Muscle of leg (tissue), 11 donors: ENCODE measurements around the gene KCNE5. TPM values are rescaled to one million over a fixed set of nuclear protein-coding genes. Genes with fewer than 3 reads are reported as not detected.
"Not testable (repeated sequence)": the region's sequence is repeated elsewhere in the genome, so short reads cannot be mapped to it uniquely, and the experiment has no call there.

Experiments used
- DNase-seq: peaks from one replicate; pipeline ENCODE4 v3.0.0; 2013
- H3K27ac ChIP-seq: one replicate; pipeline ENCODE4 v1.5.1; 2013; ENCODE audit warnings: mild to moderate bottlenecking, low read length, control low read depth
- H3K27me3 ChIP-seq: one replicate; pipeline ENCODE4 v1.6.1; 2013; ENCODE audit warnings: low read length; ENCODE audit not compliant: control insufficient read depth, insufficient read depth
- H3K36me3 ChIP-seq: one replicate; pipeline ENCODE4 v1.6.1; 2013; ENCODE audit warnings: low read length; ENCODE audit not compliant: control insufficient read depth, insufficient read depth
- H3K4me1 ChIP-seq: one replicate; pipeline ENCODE4 v1.6.1; 2013; ENCODE audit warnings: low read length; ENCODE audit not compliant: control insufficient read depth, insufficient read depth
- H3K4me3 ChIP-seq: one replicate; pipeline ENCODE4 v1.5.1; 2013; ENCODE audit warnings: low read length, control low read depth
- H3K9me3 ChIP-seq: replicated peaks from 2 replicates; pipeline ENCODE4 v1.6.1; 2013; ENCODE audit warnings: low read depth, low read length; ENCODE audit not compliant: control insufficient read depth
- WGBS: methylation state at CpG from one replicate; pipeline ENCODE4 v1.1.5; 2013; ENCODE audit warnings: missing lambda C conversion rate; ENCODE audit not compliant: insufficient coverage; 5-methylcytosine and 5-hydroxymethylcytosine counted together
- polyA plus RNA-seq, 8 donors: library from polyadenylated mRNA; unstranded; fragments of 120-200 nt; gene quantifications; one replicate each; pipeline versions ENCODE4 v1.2.1 to v1.2.3, GENCODE V29; 2013; ENCODE audit warnings: inconsistent platforms in 1 of 8, low replicate concordance in 1 of 8; ENCODE audit not compliant: insufficient read length in 8 of 8, insufficient read depth in 1 of 8
- total RNA-seq: library from RNA; stranded (reverse); fragments of 120-200 nt; gene quantifications from one replicate; pipeline ENCODE4 v1.2.4, GENCODE V29; 2013

Gene KCNE5
- total and polyA plus RNA-seq, 9 donors, result 27.6 to 99.5 (median 81.5) TPM

DNA sequence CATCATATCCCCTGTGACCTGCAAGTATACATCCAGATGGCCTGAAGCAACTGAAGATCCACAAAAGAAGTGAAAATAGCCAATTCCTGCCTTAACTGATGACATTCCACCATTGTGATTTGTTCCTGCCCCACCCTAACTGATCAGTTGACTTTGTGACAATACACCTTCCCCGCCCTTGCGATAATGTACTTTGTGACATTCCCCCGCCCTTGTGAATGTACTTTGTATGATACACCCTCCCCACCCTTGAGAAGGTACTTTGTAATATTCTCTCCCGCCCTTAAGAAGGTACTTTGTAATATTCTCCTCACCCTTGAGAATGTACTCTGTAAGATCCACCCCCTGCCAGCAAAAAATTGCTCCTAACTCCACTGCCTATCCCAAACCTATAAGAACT, 48.9 kb downstream of the KCNE5 start:
- not testable (repeated sequence) for H3K4me3 ChIP-seq, H3K36me3 ChIP-seq, H3K9me3 ChIP-seq, DNase-seq, H3K27me3 ChIP-seq, H3K27ac ChIP-seq, H3K4me1 ChIP-seq
- WGBS, result 33% methylated on average over 1 of the region's 4 CpGs

Other genes with a start within 250 kb of the KCNE5 start
- gene GUCY2F, start 143.1 kb downstream of the KCNE5 start, total RNA-seq, result not detected
- not detected for gene GUCY2F, start 143.1 kb downstream of the KCNE5 start, polyA plus RNA-seq
- gene NXT2, start 88.3 kb downstream of the KCNE5 start, total RNA-seq, result 6.5 TPM
- 10 to 100 TPM in 1 of 8 donors, 1 to 10 TPM in 7; 6.1 to 10.4 (median 7.5) TPM for gene NXT2, start 88.3 kb downstream of the KCNE5 start, polyA plus RNA-seq
- gene ACSL4, start 108.1 kb upstream of the KCNE5 start, total RNA-seq, result 21.1 TPM
- 10 to 100 TPM; 14.4 to 26.3 (median 20.8) TPM for gene ACSL4, start 108.1 kb upstream of the KCNE5 start, polyA plus RNA-seq